ENCODE results near the gene ANTXR1.
A peak's percentile ranks its signal among the peaks of the same experiment; 100 is the strongest.

The ANTXR1 gene

DNA sequence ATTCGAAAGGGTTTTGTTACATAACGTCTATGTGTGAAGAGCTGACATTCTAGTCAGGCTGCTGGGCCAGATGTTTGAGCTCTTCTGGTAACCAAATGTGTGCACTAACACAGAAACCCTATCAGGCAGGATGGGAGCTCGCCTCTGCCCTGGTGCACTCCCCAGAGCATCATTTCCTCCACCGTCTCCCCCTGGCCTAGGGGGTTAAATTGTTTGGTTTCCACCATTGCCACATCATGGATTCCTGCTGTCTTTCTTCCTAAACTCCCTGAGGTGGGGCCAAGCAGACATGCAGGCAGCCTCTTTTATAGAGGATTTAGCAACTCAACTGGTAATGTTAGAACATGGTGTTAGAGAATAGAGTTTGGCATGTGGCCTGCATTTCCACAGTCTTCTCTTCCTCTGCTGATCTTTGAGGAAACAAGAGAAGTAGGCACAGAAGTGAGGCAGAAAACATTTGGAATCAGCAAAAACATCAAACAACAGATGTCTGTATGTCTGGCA is 87.3 kb downstream of the ANTXR1 start:
- no peak for DNase-seq

GRCh38 chr2:69102041-69102593 is 89.1 kb downstream of the ANTXR1 start:
- no peak for DNase-seq

- no peak for DNase-seq
These were observed 90.4 kb downstream of the ANTXR1 start for GRCh38 chr2:69103419-69103818.

- no peak for DNase-seq
These were observed 91.3 kb downstream of the ANTXR1 start for GRCh38 chr2:69104261-69104660.

DNA sequence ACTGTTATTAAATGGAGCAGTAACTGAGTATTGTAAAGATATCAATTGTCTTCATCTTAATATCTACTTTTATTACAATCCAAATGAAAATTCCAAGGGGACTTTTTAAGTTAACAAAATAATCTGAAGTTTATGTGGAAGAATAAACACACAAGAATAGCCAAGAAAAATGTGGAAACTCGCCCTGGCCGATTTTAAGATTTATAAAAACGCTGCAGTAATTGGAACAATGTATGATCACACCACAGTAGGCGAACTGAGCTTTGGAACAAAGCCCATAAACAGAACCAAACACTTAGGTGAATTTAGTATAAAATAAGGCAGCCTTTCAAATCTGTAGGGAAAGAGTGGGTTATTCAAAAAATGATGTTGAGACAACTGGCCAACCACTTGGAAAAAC is 96.3 kb downstream of the ANTXR1 start:
- DNase-seq = no peak

DNA sequence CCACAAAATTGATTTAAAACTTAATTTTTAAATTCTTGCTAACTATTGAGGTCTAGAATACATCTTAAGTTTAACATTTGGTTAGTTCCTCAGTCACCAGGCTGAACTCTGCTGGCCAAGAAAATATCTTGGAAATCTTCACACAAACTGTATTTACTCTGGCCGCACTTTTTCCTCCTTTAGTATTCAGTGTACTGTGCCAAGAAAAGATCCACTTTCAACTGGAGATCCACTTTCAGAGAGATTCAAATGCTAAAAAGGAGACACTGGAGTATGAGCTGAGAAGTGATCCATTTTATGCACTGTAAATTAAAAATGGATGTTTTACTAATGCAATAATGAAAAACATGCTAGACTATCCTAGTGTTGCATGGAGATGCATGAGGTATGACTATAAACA is 98.1 kb downstream of the ANTXR1 start:
- no peak for DNase-seq

DNA sequence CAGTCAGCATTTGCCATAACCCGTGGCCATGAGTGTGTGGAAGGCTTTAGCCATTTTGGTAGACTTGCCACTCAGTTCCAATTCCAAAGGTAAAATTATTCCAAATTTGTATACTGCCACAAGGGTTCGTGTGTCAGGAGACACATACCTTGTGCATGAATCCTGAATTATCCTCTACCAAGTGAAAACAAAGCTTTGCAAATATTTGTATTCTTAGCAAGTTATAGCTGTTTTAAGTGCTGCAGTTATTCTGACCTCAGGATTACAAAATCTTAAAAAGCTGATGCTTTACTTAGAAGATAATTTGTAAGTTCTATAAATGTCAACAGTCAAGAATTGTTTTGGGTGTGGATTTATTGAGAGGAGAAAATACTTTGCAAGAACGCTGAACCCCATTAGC is 100.6 kb downstream of the ANTXR1 start:
- DNase-seq = no peak

GRCh38 chr2:69114534-69114933 is 101.6 kb downstream of the ANTXR1 start:
- DNase-seq = no peak

DNA sequence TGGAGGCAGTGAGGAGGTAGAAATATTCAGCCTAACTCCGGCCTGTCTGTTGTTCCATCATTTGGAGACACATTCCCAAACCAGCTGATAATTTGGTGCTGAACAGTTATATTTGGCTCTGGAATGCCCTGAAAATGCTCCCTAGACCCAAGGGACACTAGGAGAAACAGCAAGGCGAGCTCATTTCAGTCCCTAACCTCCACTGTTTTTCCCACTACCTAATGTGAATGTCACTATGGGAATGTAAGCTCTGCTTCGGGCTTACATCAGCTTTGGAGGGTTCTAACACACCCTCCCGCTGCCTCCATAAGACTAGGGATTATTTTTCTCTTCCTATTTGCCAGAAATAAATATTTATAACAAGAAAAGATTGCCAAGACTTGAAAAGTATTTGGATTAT is 103.5 kb downstream of the ANTXR1 start:
- no peak for DNase-seq

GRCh38 chr2:69118609-69119008 is 105.6 kb downstream of the ANTXR1 start:
- DNase-seq = no peak

- peak; percentile 12 for DNase-seq
These were observed 106.3 kb downstream of the ANTXR1 start for GRCh38 chr2:69119104-69119894.

- no peak for DNase-seq
These were observed 109.3 kb downstream of the ANTXR1 start for GRCh38 chr2:69122271-69122670.

- DNase-seq = no peak
These were observed 110.2 kb downstream of the ANTXR1 start for GRCh38 chr2:69123182-69123581.

GRCh38 chr2:69124343-69124742 is 111.4 kb downstream of the ANTXR1 start:
- no peak for DNase-seq

DNA sequence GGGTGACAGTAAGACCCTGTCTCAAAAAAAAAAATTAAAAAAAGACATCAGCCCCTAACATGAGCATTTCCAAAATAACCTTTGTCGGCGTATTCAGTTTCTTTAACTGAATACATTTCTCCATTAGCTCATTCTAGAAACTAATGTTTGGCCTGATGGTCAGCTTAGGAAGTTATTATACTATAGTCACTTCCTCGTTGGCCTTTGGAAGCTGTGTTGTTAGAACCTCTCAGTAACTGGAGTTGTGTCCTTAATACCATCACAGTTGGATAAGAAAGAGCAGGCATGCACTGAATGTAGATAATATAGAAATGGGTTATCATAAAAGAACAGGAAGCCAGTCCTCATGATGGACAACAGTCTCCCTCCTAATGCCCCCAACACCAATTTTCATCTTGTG is 112.8 kb downstream of the ANTXR1 start:
- DNase-seq = no peak

- DNase-seq = no peak
These were observed 113.4 kb downstream of the ANTXR1 start for GRCh38 chr2:69126341-69126740.

DNA sequence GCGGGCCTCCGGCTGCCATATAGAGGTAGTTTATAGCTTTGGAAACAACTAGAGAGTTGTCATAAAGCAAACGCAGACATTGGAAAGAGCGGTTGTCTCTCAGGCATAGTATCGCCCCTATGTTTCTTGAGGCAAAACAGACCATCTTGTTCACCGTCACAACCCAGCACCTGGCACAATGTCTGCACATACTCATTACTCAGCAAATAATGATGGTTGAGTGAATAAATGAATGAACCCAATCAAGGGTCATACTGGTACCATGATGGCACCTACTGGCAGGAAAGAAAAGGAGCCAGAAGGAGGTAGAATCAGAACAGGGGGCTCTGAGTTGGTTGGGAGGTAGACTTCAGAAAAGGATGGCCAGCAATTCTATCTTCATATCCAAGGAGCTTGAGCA is 118.5 kb downstream of the ANTXR1 start:
- DNase-seq = no peak

DNA sequence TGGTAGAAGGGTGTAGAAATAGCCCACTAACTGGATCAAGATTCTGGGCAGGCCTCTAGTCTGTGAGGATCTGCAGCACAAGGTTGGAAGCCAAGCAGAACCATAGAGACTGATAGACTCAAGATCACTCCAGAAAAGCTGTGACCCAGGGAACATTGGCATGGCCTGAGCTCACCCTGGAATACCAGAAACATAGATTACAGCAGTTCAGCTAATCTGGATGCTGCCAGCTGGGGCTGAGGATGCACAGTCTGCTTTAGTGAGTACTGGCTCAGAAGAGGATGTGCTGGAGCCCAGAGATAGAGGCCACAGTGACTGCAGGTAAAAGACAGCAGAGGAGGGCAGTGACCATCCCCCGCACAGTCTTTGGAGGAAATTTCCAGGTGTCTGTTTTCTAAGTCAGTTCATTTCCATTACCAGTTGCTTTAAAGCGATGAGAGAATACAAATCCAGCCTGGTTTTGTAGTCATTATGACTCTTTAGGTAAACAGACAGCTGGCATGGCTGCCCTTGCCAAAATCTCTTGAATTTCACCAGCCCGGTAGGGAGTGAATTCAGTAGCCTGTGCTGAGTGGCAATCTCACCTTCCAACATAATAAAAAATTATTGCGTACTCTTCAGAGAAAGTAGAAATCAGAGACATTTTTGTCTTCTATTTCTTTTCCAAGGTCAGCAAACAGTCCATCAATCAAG is 119.2 kb downstream of the ANTXR1 start:
- no peak for DNase-seq

- DNase-seq = no peak
These were observed 120.1 kb downstream of the ANTXR1 start for GRCh38 chr2:69132960-69133590.

DNA sequence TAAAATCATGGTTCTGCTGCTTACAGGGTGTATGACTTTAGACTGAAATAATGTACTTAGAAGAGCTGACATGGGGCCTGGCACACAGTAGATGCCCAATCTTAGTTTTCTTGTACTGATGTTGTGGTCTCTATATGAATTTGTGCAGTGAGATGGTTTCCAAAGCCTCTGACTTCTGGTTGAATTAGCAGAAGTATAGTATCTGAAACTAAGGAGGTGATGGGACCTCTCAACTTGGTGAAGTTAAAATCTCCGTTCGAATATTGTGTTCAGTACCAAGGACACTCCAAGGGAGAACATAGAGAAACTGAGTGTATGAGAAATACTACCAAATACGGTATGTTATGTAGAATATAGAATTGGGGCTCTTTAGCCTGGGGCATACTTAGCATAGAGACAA is 120.9 kb downstream of the ANTXR1 start:
- no peak for DNase-seq

- no peak for DNase-seq
These were observed 121.4 kb downstream of the ANTXR1 start for GRCh38 chr2:69134306-69134945.

DNA sequence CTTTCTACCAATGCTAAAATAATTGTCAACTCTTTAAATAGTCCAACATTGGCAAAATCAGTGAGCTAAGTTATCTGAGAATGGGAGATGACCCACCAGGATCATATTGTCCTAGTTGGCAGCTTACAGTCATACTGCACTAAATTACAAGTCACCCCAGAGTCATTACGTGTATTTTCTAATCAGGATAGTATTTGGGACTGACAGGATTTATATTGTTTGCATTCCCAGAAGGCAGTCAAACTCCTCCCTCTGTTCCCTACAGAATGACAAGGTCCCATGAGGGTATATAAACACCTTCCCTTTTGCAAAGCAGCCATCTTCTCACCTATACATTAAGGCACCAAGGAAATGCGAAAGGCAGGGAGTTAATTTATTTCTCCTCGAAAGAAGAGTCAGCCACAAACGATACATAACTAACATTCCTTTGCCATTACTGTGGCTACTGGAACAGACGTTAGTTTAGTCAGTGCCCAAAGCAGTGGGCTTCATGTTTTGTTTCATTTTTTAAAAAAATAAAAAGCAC is 125.3 kb downstream of the ANTXR1 start:
- DNase-seq = no peak

Data from NCI-H187 treated with DMSO at 0.1 percent for 48 hours (cell line).